GM21381 (cell line): Measurements from ENCODE around the gene KRT6C.
"Not testable (repeated sequence)": the region's sequence is repeated elsewhere in the genome, so short reads cannot be mapped to it uniquely, and the experiment has no call there.

ENCODE experiments used
- ATAC-seq: cut with Tn5 transposase; IDR thresholded peaks from one replicate; pipeline ENCODE4 v1.9.1; 2021; ENCODE audit warnings: mild to moderate bottlenecking, moderate library complexity; ENCODE audit not compliant: unreplicated experiment

KRT6C gene

GRCh38 chr12:52461693-52462092, 11.9 kb downstream of the KRT6C start:
- no peak for ATAC-seq

DNA sequence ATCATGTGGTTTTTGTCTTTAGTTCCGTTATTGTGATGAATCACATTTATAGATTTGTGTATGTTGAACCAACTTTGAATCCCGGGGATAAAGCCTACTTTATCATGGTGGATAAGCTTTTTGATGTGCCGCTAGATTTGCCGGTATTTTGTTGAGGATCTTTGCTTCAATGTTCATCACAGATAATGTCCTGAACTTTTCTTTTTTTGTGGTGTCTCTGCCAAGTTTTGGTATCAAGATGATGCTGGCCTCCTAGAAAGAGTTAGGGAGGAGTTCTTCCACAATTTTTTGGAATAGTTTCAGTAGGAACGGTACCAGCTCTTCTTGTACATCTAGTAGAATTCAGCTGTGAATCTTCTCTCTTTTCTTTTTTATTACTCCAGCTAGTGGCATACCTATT, 14.7 kb downstream of the KRT6C start:
- no peak for ATAC-seq

GRCh38 chr12:52455821-52456220, 17.8 kb downstream of the KRT6C start:
- ATAC-seq = no peak

DNA sequence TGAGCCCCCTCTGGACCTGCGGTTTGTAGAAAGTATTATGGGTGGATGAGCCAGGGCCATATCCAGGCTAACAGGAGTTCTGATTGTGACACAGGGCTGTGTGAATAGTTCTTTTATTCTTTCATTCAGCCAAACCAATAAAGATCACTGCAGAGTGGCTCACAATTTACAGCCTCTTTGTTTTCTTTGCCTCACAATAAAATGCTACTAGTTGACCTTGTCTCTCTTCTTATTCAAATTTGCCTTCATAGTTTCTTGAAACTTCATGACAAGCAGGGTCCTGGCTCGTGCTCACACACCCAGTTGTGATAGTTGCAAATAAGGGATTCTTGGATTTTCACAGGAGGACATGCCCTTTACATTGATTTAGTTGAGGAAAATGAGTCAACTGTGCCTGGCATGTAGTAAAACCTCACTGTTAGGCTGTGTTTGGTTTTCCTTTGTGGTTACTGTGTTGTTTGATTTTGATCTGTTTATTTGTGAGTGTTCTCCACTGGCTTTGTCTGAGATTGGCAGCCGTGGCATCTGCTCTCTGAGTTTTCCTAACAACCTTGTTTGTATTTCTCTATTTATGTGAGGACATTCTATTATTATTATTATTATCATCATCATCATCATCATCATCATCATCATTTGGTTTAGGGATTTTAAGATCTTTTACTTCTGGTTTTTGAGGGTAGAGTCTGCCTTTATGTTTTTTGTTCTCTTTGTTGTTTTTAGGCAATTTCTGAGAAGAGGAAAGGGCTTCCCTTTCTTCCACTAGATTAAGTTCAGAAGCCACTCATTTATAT, 19.0 kb downstream of the KRT6C start:
- no peak for ATAC-seq

GRCh38 chr12:52452101-52452500, 21.5 kb downstream of the KRT6C start, which contains the start of gene KRT6B:
TSS of gene KRT6B (minus strand) at chr12:52452146. CDS start at chr12:52452078, 68 bp downstream.
- ATAC-seq = no peak

DNA sequence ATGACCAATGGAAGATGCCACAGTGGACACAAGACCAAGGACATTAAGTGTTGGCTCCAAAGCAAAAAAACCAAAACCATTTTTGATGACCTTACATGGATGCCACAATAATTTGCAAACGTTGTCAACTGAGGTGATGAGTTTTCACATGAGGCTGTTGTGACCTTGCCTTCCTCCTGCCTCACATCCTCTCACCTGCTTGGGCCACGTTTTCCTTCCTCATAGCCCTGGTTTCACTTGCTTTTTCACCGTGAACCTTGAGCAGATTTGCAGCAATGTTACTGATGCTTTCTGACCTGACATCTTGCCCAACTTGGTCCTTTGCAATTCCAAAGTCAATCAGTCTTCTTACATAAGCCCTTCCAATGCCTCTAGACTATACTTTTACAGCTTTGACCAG, 25.4 kb downstream of the KRT6C start:
- ATAC-seq = no peak

DNA sequence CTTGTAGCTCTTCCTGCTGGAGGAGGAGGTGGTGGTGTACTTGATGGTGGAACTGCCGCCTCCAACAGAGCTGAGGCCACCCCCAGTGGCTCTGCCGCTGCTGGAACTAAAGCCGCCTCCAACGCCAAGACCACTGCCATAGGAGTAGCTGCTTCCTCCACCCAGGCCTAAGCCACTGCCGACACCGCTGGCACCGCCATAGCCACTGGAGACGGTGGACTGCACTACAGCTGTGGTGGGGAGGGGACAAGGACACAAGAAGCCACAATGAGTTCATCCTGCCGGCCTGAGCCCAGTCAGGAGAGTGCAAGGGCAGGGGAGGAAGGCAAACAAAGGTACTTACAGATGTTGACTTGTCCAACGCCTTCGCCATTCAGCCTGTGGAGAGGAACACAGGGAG, 26.4 kb downstream of the KRT6C start:
- ATAC-seq = not testable (repeated sequence)

DNA sequence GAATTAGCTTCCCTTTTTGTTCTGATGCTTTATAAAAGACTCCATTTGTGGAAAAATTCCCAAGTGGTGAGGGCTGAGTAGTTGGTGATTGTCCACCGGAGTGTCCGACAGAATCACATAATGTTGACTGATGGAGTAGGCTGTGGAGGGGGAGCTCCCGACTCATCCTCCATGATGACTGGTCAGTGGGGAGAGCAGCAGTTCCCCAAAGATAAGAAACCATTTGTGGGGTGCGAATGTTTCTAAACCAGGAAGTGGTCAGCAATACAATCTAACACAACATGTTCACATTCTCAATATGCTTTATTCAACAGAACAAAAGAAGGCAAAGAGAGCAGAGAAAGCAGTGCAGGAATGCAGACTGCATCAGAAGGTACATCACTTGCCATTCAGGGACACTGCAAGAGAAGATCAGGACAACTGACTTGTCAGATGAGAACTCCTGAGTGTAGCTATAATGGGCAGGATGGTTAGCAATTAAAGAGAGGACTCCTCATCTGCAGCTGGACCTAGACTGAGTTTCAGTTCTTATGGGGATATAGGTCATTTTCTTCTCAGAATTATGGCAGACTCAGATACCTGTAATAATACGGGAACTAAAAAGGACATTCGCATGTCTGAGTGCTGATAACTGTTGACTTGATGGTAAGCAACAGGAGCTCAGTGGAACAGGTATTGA, 27.1 kb downstream of the KRT6C start:
- no peak for ATAC-seq

DNA sequence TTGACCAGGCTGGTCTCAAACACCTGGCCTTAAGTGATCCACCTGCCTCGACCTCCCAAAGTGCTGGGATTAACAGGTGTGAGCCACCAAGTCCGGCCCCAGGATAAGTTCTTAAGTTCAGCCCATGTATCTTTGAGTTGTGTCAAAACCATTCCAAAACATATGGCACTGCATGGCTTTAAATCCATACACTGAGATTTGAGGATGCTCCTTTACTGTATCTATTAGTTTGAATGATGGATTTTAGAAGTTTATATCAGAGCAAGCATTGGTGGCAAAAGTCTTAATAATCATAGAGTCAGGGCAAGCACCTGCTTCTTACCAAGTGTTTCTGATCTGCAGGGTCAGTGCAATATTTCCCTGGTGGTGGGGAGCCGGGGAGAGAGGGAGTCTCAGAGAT, 27.7 kb downstream of the KRT6C start:
- no peak for ATAC-seq

DNA sequence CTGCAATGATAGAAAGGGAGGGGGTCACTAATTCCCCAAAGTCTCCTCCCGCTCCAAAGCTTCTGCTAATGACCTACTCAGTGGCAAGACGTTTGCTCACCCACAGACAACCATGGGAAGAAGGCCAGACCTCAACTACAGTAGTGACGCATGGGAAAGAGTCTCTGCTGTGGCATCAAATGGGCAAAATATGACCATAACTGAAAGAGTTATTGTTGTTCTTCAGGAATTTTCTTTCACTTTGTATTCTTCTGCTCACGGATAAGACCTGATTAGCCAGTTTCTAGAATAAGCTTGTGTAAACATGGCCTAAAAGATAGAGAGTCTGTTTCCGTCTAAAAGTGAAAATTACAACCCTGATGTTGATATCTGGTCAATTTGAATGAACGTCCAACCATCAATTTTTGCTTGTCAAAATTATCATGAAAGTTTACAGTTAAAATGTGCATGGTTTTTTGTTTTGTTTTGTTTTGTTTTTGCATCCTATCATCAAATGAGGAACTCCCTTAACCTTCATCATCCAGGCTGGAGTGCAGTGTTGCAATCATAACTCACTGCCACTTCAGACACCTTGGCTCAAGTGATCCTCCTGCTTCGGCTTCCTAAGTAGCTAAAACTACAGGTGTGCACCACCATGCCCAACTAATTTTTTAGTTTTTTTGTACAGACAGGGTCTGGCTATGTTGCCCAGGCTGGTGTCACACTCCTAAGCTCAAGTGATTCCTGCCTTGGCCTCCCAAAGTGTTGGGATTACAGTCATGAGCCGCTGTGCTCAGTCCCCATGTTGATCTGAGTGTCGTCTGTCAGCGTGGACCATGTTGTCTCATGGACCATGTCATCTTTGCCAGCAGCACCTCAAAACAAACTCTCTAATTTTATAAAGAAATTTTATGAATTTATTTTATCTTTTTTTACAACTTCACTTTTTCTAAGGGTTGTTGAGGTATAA, 28.7 kb downstream of the KRT6C start:
- no peak for ATAC-seq

GRCh38 chr12:52443966-52444365, 29.6 kb downstream of the KRT6C start:
- ATAC-seq = no peak

- ATAC-seq = no peak
These were observed 31.0 kb downstream of the KRT6C start for GRCh38 chr12:52442600-52443061.

GRCh38 chr12:52441320-52441911, 32.2 kb downstream of the KRT6C start:
- ATAC-seq = no peak

- no peak for ATAC-seq
These were observed 32.7 kb downstream of the KRT6C start for GRCh38 chr12:52440821-52441319.

GRCh38 chr12:52439845-52440244, 33.8 kb downstream of the KRT6C start:
- no peak for ATAC-seq

DNA sequence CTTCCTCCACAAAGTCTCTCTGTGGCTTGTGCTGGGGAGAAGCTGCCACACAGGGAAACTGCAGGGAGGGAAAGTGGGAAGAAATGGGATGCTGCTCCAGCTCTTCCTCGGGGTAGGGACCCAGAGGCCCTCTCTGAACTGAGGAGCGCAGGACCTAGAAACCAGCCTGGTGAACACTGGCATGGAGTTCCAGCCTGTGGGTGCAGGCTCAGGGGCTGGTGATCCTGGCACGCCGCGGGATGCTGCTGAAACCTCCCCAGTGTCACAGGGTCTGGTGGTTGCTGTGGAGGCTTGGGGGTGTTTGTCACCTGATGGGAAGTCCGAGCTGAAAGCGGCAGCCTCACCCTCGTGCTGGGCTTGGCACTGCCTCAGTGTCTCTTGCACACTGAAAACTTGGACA, 34.2 kb downstream of the KRT6C start:
- ATAC-seq = no peak

DNA sequence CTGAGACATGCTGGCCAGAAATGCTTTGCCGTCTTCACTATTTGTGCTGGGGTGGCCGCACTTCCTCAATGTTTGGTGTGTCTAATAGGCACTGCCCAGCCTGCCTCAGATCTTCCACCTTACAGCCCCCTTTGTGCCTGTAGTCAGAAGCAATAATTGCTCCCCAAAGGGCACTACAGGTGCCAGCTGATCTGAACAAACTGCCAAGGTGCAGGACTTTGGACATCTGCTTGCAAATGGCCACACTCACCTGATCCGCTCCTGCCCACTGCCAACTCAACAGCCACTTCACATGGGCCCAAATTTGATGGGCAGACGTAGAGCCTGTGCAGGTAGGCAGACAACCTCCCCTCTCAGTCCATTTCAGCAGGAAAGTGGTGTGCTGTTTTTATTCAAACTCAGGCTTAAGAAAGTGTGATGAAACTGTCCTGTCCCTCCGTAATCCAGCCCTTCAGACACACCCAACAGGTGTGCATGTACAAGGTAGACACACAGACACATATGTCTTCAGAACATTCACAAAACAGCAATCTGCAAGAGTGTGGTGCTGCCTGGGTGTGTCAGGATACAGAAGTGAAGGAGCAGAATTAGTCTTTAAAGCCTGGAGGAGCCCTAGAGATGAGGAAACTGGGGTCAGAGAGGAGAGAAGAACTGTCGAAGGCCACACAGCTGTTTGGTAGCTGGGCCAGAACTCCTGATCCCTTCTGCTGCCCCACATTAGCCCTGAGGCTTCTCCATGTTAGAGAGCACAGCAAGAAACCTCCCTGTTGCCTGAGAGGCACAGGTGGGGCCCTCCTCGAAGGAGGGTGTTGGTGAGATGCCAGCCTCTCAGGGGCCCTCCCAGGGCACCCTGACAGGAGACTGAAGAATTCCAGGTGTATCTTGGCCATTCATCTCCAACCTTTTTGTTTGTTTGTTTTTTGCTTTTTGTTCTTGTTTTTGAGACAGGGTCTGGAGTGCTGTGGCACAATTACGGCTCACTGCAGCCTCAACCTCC, 35.0 kb downstream of the KRT6C start:
- ATAC-seq = no peak

DNA sequence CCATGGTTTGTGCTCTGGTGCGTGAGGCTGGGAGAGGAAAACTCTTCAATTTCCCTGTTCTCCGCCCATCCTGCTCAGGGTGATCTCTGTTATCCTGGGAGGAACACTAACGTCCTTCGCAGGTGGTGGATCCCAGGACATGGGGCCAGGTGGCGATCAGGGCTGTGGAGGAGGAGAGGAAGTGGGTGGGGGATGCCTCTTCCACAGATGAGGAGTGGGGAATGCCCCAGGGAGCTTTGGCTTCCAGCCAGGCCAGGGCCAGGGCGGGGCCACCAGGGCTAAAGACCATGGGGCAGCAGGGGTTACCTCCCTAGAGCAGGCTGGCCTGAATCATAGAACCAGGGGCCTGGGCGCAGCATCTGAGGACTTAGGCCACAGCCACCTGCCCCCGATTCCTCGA, 36.1 kb downstream of the KRT6C start:
- no peak for ATAC-seq

DNA sequence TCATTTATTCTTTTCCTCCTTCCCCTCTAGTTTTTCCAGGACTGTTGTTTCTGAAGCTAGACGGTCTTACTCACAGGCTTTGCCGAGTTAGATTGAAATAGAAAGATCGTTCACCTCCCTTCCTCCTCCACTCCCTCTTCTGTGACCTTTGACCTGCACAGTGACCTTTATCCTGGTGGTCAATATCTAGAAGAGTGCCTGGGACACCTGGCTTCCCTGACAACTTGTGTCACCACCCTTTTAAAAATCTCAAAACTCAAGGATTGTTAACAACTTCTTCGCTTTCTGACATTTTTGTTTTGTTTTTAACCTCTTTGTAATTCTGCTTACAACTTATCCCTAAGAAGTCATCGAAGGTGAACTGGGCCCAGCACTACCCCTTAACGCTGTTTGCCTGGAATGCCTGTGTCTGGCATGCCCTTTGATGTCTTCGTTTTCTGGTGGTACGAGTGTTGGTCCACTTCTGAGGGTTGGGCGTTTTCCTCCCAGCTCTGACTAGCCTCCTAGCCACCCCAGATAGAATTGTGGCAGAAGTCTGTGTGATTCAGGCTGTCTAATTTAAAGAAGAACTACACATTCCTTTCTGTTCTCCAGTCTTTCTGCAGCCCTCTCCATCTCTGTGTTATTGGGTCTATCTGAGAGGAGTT, 36.7 kb downstream of the KRT6C start:
- no peak for ATAC-seq
